ENCODE results near the gene TNNT1.
A peak's percentile ranks its signal among the peaks of the same experiment; 100 is the strongest.

TNNT1 gene

DNA sequence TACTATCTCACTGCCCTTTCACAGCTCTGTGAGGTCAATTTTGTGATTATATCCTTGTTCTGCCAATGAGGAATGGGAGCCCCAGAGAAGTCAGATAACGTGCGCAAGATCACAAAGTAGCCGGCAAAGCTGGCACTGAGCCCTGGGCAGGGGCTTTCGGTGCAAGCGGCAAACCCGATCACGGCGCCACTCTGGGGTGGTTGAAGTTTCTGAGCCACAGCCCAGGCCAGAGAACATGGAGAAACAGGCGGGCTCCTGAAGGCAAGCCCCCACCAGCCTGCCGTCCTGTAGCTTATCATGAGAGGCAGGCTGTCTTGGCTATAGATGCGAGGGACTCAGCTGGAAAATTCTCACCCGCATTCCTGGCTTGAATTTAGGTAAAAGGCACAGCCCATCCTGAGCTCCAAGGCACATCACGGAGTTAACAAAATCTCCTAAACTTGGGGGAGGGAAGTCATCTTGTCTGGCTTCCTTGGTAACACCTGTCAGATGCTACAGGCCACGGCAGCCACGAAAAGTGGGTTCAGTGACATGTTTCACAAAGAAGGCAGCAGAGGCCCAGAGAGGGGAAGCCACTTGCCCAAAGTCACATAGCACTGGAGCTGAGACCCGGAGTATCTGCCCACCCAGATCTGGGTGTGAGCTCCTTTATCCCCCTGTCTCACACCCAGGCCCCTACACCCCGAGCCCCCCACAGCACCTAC is 12.5 kb downstream of the TNNT1 start:
- no peak for DNase-seq
- H3K4me1 Mint-ChIP-seq (ENCODE audit: low read depth): peaks cover 3% of the 10 kb centered on the region
- peaks cover 54% of the 10 kb centered on the region for H3K27me3 Mint-ChIP-seq
- H3K27ac Mint-ChIP-seq: no peak overlapping the region
- no peak overlapping the region for H3K4me3 Mint-ChIP-seq
- no peaks in the 10 kb centered on the region for H3K9me3 Mint-ChIP-seq
- no peaks in the 10 kb centered on the region for H3K36me3 Mint-ChIP-seq (ENCODE audit: low read depth)

DNA sequence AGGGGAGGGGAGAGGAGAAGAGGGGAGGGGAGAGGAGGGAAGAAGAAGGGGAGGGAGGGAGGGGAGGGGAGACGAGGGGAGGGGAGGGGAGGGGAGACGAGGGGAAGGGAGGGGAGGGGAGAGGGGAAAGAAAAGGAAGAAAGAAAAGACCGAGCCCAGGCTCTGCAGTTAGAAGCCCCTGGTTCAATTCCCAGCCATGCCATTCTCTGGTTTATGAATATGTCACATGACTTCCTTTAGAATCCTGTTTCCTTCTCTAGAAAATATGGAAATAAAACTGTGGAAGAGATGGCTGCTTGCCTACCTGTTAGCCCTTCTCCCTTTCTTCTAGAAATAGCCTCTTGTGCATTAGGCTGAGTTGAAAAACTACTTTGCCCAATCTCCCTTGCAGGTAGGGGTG is 14.3 kb downstream of the TNNT1 start:
- Mint-ChIP-seq H3K9me3 (no peaks in the 10 kb centered on the region), H3K27ac (no peak overlapping the region), H3K4me3 (no peak overlapping the region), H3K4me1 (ENCODE audit: low read depth) (no peaks in the 10 kb centered on the region), H3K27me3 (peaks cover 56% of the 10 kb centered on the region), H3K36me3 (ENCODE audit: low read depth) (no peaks in the 10 kb centered on the region)
- DNase-seq: no peak

- Mint-ChIP-seq H3K27me3 (peaks cover 57% of the 10 kb centered on the region), H3K4me3 (no peak overlapping the region), H3K36me3 (ENCODE audit: low read depth) (no peaks in the 10 kb centered on the region), H3K4me1 (ENCODE audit: low read depth) (no peaks in the 10 kb centered on the region), H3K9me3 (no peaks in the 10 kb centered on the region), H3K27ac (no peak overlapping the region)
- DNase-seq: no peak
Observed at GRCh38 chr19:55133639-55134444, 15.2 kb downstream of the TNNT1 start.

- no peak overlapping the region for H3K27ac Mint-ChIP-seq
- H3K9me3 Mint-ChIP-seq: no peaks in the 10 kb centered on the region
- DNase-seq: no peak
- H3K4me3 Mint-ChIP-seq: no peak overlapping the region
- no peaks in the 10 kb centered on the region for H3K4me1 Mint-ChIP-seq (ENCODE audit: low read depth)
- peaks cover 50% of the 10 kb centered on the region for H3K27me3 Mint-ChIP-seq
- no peaks in the 10 kb centered on the region for H3K36me3 Mint-ChIP-seq (ENCODE audit: low read depth)
Observed at GRCh38 chr19:55132453-55133129, 16.4 kb downstream of the TNNT1 start.

DNA sequence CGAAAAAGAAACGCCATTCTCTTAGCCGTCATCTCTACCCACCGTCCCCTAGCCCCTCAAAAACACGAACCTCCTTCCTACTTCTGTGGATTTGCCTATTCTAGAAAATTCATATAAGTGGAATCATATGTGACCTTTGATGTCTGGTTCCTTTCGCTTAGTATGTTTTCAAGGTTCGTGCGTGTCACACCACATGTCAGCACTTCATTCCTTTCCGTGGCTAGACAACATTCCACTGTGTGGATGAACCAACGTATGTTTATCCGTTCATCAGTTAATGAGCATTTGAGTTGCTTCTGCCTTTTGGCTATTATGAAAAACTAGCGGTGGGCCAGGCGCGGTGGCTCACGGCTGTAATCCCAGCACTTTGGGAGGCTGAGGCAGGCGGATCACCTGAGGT is 17.6 kb downstream of the TNNT1 start:
- H3K4me3 Mint-ChIP-seq: no peak overlapping the region

DNA sequence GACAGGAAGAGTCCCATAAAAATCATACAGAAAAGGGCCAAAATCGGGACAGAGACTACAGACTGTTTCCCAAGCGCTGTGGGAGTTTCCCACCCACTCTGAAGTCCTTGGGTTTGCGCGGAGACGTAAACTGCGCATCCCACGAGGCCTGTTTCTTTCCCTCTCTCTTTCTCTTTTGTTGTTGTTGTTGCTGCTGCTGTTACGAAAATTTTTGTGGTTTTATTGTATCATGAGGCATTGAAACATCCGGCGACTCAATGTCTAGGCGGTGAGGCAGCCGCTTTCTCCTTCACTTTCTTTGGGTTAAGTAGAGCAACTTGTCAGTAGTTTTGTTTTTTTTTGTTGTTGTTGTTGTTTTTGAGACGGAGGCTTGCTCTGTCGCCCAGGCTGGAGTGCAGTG is 30.0 kb downstream of the TNNT1 start:
- Mint-ChIP-seq H3K4me1 (ENCODE audit: low read depth) (peaks cover 34% of the 10 kb centered on the region), H3K36me3 (ENCODE audit: low read depth) (peaks cover 22% of the 10 kb centered on the region), H3K27me3 (peaks cover 17% of the 10 kb centered on the region), H3K4me3 (peak overlapping the region; percentile 96), H3K9me3 (no peaks in the 10 kb centered on the region), H3K27ac (peak overlapping the region; percentile 95)
- no peak for DNase-seq

More for the DNA sequence above, 17.6 kb downstream of the TNNT1 start:
- Mint-ChIP-seq H3K9me3 (no peaks in the 10 kb centered on the region), H3K4me1 (ENCODE audit: low read depth) (no peaks in the 10 kb centered on the region), H3K36me3 (ENCODE audit: low read depth) (no peaks in the 10 kb centered on the region), H3K27me3 (peaks cover 53% of the 10 kb centered on the region), H3K27ac (no peak overlapping the region)
- no peak for DNase-seq

- H3K27ac Mint-ChIP-seq: peak overlapping the region; percentile 95
- peaks cover 38% of the 10 kb centered on the region for H3K4me1 Mint-ChIP-seq (ENCODE audit: low read depth)
- H3K9me3 Mint-ChIP-seq: no peaks in the 10 kb centered on the region
- peaks cover 22% of the 10 kb centered on the region for H3K36me3 Mint-ChIP-seq (ENCODE audit: low read depth)
- peak; percentile 52 for DNase-seq
- peak overlapping the region; percentile 96 for H3K4me3 Mint-ChIP-seq
- H3K27me3 Mint-ChIP-seq: peaks cover 11% of the 10 kb centered on the region
Observed at GRCh38 chr19:55118401-55118991, 30.5 kb downstream of the TNNT1 start.

- Mint-ChIP-seq H3K36me3 (ENCODE audit: low read depth) (peaks cover 24% of the 10 kb centered on the region), H3K27me3 (peaks cover 6% of the 10 kb centered on the region), H3K27ac (peak overlapping the region; percentile 95), H3K4me1 (ENCODE audit: low read depth) (peaks cover 40% of the 10 kb centered on the region), H3K9me3 (no peaks in the 10 kb centered on the region), H3K4me3 (peak overlapping the region; percentile 96)
- DNase-seq: peak; percentile 97
Observed at GRCh38 chr19:55117663-55118391, 31.2 kb downstream of the TNNT1 start.

DNA sequence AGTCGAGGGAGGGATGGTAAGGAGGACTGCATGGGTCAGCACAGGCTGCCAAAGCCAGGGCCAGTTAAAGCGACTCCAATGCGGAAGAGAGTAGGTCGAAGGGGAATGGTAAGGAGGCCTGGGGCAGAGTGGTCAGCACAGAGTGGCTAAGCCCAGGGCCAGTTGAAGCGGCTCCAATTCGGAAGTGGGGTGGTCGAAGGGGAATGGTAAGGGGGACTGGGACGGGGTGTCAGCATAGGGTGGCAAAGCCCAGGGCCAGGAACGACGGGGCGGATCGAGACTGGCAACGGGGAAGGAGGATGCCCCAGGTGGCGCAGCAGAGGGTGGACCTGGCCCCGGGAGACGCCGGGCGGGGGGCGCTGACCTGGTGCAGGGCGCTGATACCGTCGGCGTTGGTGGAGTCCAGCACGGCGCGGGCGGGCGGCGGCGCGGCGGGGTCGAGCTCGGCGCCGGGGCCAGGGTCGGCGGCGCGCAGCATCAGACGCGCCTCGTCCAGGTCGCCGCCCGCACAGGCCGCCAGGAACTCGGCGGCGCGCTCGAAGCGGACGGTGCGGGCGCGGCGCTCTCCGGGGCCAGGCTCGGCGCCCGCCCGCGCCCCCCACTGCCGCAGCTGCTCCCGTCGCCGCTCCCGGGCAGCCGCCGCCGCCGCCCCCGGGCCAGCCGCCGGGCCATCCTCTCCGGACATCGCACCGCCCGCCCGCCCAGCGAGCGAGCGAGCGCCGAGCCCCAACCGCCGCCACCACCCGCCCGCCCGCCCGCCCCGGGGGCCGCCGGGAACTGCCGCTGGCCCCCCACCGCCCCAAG is 31.9 kb downstream of the TNNT1 start, which contains the start of gene PPP1R12C:
Gene PPP1R12C (minus strand): TSS at position 779 of the 804 bp plus-strand sequence. CDS start 94 bp downstream, at position 685.
- Mint-ChIP-seq H3K27me3 (peaks cover 3% of the 10 kb centered on the region), H3K36me3 (ENCODE audit: low read depth) (peaks cover 29% of the 10 kb centered on the region), H3K4me1 (ENCODE audit: low read depth) (peaks cover 40% of the 10 kb centered on the region), H3K4me3 (peak within 1 kb of the TSS; percentile 96), H3K9me3 (no peaks in the 10 kb centered on the region), H3K27ac (peak within 1 kb of the TSS; percentile 95)
- DNase-seq: peak; percentile 44

DNA sequence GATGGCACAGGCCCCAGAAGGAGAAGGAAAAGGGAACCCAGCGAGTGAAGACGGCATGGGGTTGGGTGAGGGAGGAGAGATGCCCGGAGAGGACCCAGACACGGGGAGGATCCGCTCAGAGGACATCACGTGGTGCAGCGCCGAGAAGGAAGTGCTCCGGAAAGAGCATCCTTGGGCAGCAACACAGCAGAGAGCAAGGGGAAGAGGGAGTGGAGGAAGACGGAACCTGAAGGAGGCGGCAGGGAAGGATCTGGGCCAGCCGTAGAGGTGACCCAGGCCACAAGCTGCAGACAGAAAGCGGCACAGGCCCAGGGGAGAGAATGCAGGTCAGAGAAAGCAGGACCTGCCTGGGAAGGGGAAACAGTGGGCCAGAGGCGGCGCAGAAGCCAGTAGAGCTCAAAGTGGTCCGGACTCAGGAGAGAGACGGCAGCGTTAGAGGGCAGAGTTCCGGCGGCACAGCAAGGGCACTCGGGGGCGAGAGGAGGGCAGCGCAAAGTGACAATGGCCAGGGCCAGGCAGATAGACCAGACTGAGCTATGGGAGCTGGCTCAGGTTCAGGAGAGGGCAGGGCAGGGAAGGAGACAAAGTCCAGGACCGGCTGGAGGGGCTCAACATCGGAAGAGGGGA is 32.7 kb downstream of the TNNT1 start:
- peak overlapping the region; percentile 95 for H3K4me3 Mint-ChIP-seq
- DNase-seq: peak; percentile 68
- H3K27me3 Mint-ChIP-seq: no peaks in the 10 kb centered on the region
- H3K27ac Mint-ChIP-seq: peak overlapping the region; percentile 93
- H3K9me3 Mint-ChIP-seq: no peaks in the 10 kb centered on the region
- peaks cover 40% of the 10 kb centered on the region for H3K4me1 Mint-ChIP-seq (ENCODE audit: low read depth)
- peaks cover 34% of the 10 kb centered on the region for H3K36me3 Mint-ChIP-seq (ENCODE audit: low read depth)

- DNase-seq: no peak
- H3K4me1 Mint-ChIP-seq (ENCODE audit: low read depth): peaks cover 40% of the 10 kb centered on the region
- H3K4me3 Mint-ChIP-seq: peak overlapping the region; percentile 95
- H3K27me3 Mint-ChIP-seq: no peaks in the 10 kb centered on the region
- H3K9me3 Mint-ChIP-seq: no peaks in the 10 kb centered on the region
- H3K27ac Mint-ChIP-seq: peak overlapping the region; percentile 93
- H3K36me3 Mint-ChIP-seq (ENCODE audit: low read depth): peaks cover 41% of the 10 kb centered on the region
Observed at GRCh38 chr19:55115446-55116065, 33.5 kb downstream of the TNNT1 start.

GRCh38 chr19:55114566-55115145 is 34.4 kb downstream of the TNNT1 start:
- no peaks in the 10 kb centered on the region for H3K27me3 Mint-ChIP-seq
- H3K36me3 Mint-ChIP-seq (ENCODE audit: low read depth): peaks cover 49% of the 10 kb centered on the region
- peak overlapping the region; percentile 95 for H3K4me3 Mint-ChIP-seq
- DNase-seq: no peak
- H3K9me3 Mint-ChIP-seq: no peaks in the 10 kb centered on the region
- H3K4me1 Mint-ChIP-seq (ENCODE audit: low read depth): peaks cover 40% of the 10 kb centered on the region
- peak overlapping the region; percentile 66 for H3K27ac Mint-ChIP-seq

Data from activated T-cell treated with anti-CD3 and anti-CD28 coated beads, Interleukin-2, amount 50 U/mL, for 24 hours (primary cell).